Measurements from ENCODE around the gene PIEZO2.

DNA sequence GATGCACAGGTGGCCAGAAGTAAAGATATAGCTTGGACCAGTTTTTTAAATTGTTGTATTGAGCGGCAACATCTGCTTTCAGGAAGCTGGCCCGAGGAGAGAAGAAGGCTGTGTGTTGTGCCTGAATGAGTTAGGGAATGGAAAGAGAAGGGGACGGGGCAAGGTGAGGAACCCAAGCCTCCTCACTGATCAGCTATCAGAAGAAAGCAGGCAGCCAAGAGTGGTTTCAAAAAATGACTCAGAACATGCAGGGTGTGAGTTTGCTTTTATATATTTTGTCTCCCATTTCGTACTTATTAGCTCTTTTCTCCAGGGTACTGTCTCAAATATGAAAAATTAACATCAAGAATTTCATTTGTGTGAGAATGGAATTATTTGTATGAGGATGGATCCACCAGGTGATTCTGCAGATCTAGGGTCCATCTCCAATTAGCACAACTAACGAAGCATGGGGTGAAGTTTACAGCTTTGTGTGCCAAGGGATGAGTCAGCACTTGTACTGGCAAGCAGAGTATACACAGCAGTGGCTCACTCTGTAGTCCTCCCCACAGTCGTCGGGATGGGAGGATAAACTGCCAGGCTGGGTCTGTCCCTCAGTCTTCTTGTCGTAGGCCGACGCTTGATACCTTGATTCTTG is 175.7 kb downstream of the PIEZO2 start:
- TF ChIP-seq, protein P1, sequence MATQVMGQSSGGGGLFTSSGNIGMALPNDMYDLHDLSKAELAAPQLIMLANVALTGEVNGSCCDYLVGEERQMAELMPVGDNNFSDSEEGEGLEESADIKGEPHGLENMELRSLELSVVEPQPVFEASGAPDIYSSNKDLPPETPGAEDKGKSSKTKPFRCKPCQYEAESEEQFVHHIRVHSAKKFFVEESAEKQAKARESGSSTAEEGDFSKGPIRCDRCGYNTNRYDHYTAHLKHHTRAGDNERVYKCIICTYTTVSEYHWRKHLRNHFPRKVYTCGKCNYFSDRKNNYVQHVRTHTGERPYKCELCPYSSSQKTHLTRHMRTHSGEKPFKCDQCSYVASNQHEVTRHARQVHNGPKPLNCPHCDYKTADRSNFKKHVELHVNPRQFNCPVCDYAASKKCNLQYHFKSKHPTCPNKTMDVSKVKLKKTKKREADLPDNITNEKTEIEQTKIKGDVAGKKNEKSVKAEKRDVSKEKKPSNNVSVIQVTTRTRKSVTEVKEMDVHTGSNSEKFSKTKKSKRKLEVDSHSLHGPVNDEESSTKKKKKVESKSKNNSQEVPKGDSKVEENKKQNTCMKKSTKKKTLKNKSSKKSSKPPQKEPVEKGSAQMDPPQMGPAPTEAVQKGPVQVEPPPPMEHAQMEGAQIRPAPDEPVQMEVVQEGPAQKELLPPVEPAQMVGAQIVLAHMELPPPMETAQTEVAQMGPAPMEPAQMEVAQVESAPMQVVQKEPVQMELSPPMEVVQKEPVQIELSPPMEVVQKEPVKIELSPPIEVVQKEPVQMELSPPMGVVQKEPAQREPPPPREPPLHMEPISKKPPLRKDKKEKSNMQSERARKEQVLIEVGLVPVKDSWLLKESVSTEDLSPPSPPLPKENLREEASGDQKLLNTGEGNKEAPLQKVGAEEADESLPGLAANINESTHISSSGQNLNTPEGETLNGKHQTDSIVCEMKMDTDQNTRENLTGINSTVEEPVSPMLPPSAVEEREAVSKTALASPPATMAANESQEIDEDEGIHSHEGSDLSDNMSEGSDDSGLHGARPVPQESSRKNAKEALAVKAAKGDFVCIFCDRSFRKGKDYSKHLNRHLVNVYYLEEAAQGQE (IDR thresholded peaks at IDR 0.05; ENCODE audit: borderline replicate concordance) = no peak
- TF ChIP-seq, protein P2, sequence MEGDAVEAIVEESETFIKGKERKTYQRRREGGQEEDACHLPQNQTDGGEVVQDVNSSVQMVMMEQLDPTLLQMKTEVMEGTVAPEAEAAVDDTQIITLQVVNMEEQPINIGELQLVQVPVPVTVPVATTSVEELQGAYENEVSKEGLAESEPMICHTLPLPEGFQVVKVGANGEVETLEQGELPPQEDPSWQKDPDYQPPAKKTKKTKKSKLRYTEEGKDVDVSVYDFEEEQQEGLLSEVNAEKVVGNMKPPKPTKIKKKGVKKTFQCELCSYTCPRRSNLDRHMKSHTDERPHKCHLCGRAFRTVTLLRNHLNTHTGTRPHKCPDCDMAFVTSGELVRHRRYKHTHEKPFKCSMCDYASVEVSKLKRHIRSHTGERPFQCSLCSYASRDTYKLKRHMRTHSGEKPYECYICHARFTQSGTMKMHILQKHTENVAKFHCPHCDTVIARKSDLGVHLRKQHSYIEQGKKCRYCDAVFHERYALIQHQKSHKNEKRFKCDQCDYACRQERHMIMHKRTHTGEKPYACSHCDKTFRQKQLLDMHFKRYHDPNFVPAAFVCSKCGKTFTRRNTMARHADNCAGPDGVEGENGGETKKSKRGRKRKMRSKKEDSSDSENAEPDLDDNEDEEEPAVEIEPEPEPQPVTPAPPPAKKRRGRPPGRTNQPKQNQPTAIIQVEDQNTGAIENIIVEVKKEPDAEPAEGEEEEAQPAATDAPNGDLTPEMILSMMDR (IDR thresholded peaks at IDR 0.05; ENCODE audit: poor library complexity, severe bottlenecking) = no peak
